ENCODE data around the gene ALDH1B1. TPM values are rescaled to one million over a fixed set of nuclear protein-coding genes. Genes with fewer than 3 reads are reported as not detected.
A peak's percentile ranks its signal among the peaks of the same experiment; 100 is the strongest.

ALDH1B1 gene
- total RNA-seq, 1 experiment from 2014 or later, result 46.6 TPM

GRCh38 chr9:38347946-38348345 is 44.6 kb upstream of the ALDH1B1 start:
- Histone ChIP-seq H3K4me1 (ENCODE audit: control insufficient read depth in 1 of 2, insufficient read depth in 2 of 2, low read length in 2 of 2) (no peaks in the 10 kb centered on the region), H4K20me1 (ENCODE audit: insufficient read depth) (no peaks in the 10 kb centered on the region), H3K9me2 (ENCODE audit: insufficient read depth) (no peaks in the 10 kb centered on the region), H3K36me3 (ENCODE audit: control insufficient read depth in 1 of 2, insufficient read depth in 2 of 2, low read length in 2 of 2) (no peaks in the 10 kb centered on the region), H3K4me2 (ENCODE audit: low read length) (no peak overlapping the region), H3K9me3 (ENCODE audit: control insufficient read depth in 1 of 2, insufficient read depth in 1 of 2, low read depth in 1 of 2, low read length in 2 of 2) (no peaks in the 10 kb centered on the region), H2AFZ (ENCODE audit: low read depth, low read length, poor library complexity, severe bottlenecking) (no peak overlapping the region), H3K4me3 (replicated peaks in 1 of 2; ENCODE audit: low read depth in 1 of 2, low read length in 2 of 2) (no peak overlapping the region), H3K27me3 (ENCODE audit: insufficient read depth, low read length) (no peaks in the 10 kb centered on the region), H3K79me2 (ENCODE audit: insufficient read depth, low read length) (no peaks in the 10 kb centered on the region), H3K9ac (ENCODE audit: low read length) (no peak overlapping the region), H3K27ac (ENCODE audit: low read depth, low read length) (no peak overlapping the region)
- CTCF ChIA-PET, result no interaction called here
- intact Hi-C loops (cut with micrococcal nuclease), result no loop called here
- no TSS peak for BruUV-seq (replicated peaks)
- RAD21 ChIA-PET (ENCODE audit: low non-redundant PET in 1 of 2, low total read pairs in 2 of 2, uncharacterized antibody in 2 of 2, unreplicated experiment in 2 of 2), result no interaction called here
- ATAC-seq, result no peak
- DNase-seq (ENCODE audit: low read depth, low spot score), result no peak
- POLR2A ChIA-PET, result interaction anchor here (0.6 kb wide), 1 partner anchor 429 kb away, joined by 3 read pairs; no protein-coding TSS in a partner anchor
- TF ChIP-seq EZH2phosphoT487 (IDR thresholded peaks at IDR 0.05; ENCODE audit: borderline replicate concordance) (no peak), RAD21 (IDR thresholded peaks at IDR 0.05; ENCODE audit: low read depth) (peak; percentile 17; the same call in 1 of the 2 replicates), JUND (IDR thresholded peaks at IDR 0.05) (no peak), ATF3 (IDR thresholded peaks at IDR 0.05) (no peak), SP1 (IDR thresholded peaks at IDR 0.05; ENCODE audit: low read depth) (no peak), MAX (IDR thresholded peaks at IDR 0.05) (no peak)

- POLR2A ChIA-PET, result no interaction called here
- intact Hi-C loops (cut with micrococcal nuclease), result no loop called here
- TF ChIP-seq EZH2phosphoT487 (IDR thresholded peaks at IDR 0.05; ENCODE audit: borderline replicate concordance) (no peak), SP1 (IDR thresholded peaks at IDR 0.05; ENCODE audit: low read depth) (no peak), TCF7L2 (IDR thresholded peaks at IDR 0.05; ENCODE audit: borderline replicate concordance, extremely low read depth, insufficient read depth, insufficient read length) (no peak), SIN3A (IDR thresholded peaks at IDR 0.05; ENCODE audit: low read depth) (no peak), POLR2AphosphoS5 (IDR thresholded peaks at IDR 0.05; ENCODE audit: low read depth, low read length) (no peak), ELF1 (IDR thresholded peaks at IDR 0.05; ENCODE audit: borderline replicate concordance, low read depth) (no peak), REST (IDR thresholded peaks at IDR 0.05; ENCODE audit: low read depth) (no peak), ZNF274 (IDR thresholded peaks at IDR 0.05; ENCODE audit: low read depth, low read length) (no peak), ZBTB33 (IDR thresholded peaks at IDR 0.05; ENCODE audit: extremely low read depth, insufficient replicate concordance, low read length) (no peak), RAD21 (IDR thresholded peaks at IDR 0.05; ENCODE audit: low read depth) (no peak), SRF (IDR thresholded peaks at IDR 0.05; ENCODE audit: low read depth) (no peak)
Measured at GRCh38 chr9:38350529-38350928, 42.0 kb upstream of the ALDH1B1 start.

More at GRCh38 chr9:38350529-38350928, 42.0 kb upstream of the ALDH1B1 start:
- no peak for ATAC-seq
- BruUV-seq (replicated peaks), result no TSS peak
- no peak overlapping the region for H3K4me2 ChIP-seq (ENCODE audit: low read length)
- CTCF ChIA-PET, result no interaction called here
- H3K9ac ChIP-seq (ENCODE audit: low read length), result no peak overlapping the region
- H4K20me1 ChIP-seq (ENCODE audit: insufficient read depth), result no peaks in the 10 kb centered on the region
- no peak overlapping the region for H3K27ac ChIP-seq (ENCODE audit: low read depth, low read length)
- no peaks in the 10 kb centered on the region for H3K4me1 ChIP-seq (ENCODE audit: control insufficient read depth in 1 of 2, insufficient read depth in 2 of 2, low read length in 2 of 2)
- no peaks in the 10 kb centered on the region for H3K36me3 ChIP-seq (ENCODE audit: control insufficient read depth in 1 of 2, insufficient read depth in 2 of 2, low read length in 2 of 2)
- H2AFZ ChIP-seq (ENCODE audit: low read depth, low read length, poor library complexity, severe bottlenecking), result no peak overlapping the region
- no peak for DNase-seq (ENCODE audit: low read depth, low spot score)
- H3K4me3 ChIP-seq (replicated peaks in 1 of 2; ENCODE audit: low read depth in 1 of 2, low read length in 2 of 2), result no peak overlapping the region
- RAD21 ChIA-PET (ENCODE audit: low non-redundant PET in 1 of 2, low total read pairs in 2 of 2, uncharacterized antibody in 2 of 2, unreplicated experiment in 2 of 2), result no interaction called here
- no peaks in the 10 kb centered on the region for H3K27me3 ChIP-seq (ENCODE audit: insufficient read depth, low read length)
- no peaks in the 10 kb centered on the region for H3K79me2 ChIP-seq (ENCODE audit: insufficient read depth, low read length)
- no peaks in the 10 kb centered on the region for H3K9me2 ChIP-seq (ENCODE audit: insufficient read depth)
- no peaks in the 10 kb centered on the region for H3K9me3 ChIP-seq (ENCODE audit: control insufficient read depth in 1 of 2, insufficient read depth in 1 of 2, low read depth in 1 of 2, low read length in 2 of 2)

Data from HCT116 (cell line).